Activated CD4-positive, alpha-beta T cell treated with anti-CD3 and anti-CD28 coated beads for 1 hour (primary cell): Measurements from ENCODE around the gene FGF14.
"Not testable (repeated sequence)": the region's sequence is repeated elsewhere in the genome, so short reads cannot be mapped to it uniquely, and the experiment has no call there.

Source experiments
- DNase-seq: peaks from one replicate; pipeline ENCODE4 v3.0.0-alpha.2; 2020

Gene FGF14

GRCh38 chr13:102117175-102117831 lies 284.5 kb downstream of the FGF14 start:
- DNase-seq, result no peak

DNA sequence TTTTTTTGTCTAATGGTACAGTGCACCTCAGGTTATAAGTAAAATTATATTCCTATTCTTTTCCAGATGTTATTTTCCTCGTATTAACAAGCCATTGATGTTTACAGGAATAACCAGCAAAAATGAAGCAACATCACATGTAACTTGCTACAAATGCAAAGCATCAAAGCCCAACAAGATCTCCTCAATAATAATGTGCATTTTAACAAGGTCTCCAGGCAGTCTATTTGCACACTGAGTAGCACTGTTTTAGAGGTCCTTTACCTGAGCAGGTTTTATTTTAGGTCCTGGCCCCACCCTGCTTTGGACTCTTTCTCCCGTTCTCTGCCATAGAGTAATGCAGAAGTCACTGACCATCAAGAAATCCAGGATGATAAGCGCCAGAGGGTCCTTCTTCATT lies 298.4 kb downstream of the FGF14 start:
- no peak for DNase-seq

DNA sequence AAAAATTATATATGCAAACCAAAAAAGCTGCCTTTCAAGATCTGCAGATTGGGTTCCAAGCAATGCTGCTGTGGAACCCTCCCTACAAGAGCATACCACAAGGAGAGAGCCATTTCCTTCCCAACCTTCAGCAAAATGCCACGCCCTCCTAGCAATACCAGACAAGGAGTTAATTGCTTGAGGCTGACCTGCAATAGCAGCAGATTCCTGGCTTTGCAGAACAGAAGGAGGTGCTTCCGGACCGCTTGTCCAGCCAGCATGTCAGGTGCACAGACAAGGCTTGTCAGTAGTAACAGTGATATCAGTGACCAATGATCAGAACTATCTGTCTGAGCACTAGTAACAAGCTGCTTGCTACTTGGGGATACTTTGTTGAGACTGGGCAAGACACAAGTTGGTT lies 301.6 kb downstream of the FGF14 start:
- DNase-seq, result no peak

GRCh38 chr13:102097708-102098107 lies 304.1 kb downstream of the FGF14 start:
- DNase-seq, result no peak

- not testable (repeated sequence) for DNase-seq
These were observed 308.6 kb downstream of the FGF14 start for GRCh38 chr13:102093288-102093687.

DNA sequence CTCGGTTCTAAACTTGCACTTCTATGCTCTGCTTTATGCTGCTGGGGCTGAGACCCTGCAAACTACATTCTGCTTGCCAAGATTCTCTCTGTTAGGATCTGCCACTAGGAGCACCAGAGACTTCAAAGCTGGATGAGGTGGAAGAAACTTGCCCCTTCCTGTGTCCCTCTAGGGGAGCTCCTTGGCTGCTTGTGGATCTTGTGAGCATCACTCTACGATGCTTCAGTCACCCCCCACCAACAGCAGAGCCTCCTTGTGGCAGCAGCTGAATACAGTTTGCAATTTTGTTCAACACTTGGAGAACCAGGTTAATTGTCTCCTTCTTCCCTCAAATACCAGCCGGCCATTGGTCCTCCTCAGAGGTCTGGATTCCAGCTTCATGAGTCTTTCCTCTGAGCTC lies 310.6 kb downstream of the FGF14 start:
- DNase-seq, result no peak

GRCh38 chr13:102090532-102090931 lies 311.3 kb downstream of the FGF14 start:
- no peak for DNase-seq

GRCh38 chr13:102089722-102090121 lies 312.1 kb downstream of the FGF14 start:
- DNase-seq, result no peak

DNA sequence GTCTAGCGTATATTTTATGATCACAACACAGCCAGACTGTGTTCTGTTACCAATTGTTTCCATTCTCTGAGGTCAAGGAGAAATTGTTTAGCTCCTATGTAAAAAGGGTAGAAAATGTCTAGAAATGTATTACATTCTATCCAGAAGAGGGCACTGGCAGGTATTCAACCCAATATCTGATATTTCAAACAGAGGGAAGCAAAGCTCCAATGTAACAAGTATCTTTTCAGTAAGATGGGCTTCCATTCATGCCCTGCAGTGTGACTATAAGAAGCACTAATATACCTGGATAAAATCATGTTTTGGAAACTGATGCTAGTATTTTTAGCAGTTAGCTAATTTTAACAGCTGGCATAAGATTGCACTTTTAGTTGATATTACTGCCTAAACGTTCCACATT lies 312.7 kb downstream of the FGF14 start:
- no peak for DNase-seq

DNA sequence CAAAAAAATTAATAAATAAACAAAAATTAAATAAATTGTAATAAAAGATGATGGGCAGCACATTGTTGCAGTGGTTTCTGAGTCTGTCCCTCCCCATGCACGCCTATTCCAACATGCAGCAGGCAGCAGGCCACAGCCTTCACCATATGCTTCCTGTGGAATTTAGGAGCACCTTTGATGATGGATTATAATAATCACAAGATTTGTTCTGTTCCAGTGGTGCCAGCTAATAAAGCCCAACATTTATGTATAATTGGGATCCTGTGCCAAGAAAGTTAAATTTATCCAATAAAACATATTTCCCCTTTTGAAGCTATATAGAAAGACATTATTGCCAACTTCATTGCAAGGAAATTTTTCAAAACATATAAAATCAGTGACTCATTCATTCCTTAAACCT lies 328.6 kb downstream of the FGF14 start:
- no peak for DNase-seq

DNA sequence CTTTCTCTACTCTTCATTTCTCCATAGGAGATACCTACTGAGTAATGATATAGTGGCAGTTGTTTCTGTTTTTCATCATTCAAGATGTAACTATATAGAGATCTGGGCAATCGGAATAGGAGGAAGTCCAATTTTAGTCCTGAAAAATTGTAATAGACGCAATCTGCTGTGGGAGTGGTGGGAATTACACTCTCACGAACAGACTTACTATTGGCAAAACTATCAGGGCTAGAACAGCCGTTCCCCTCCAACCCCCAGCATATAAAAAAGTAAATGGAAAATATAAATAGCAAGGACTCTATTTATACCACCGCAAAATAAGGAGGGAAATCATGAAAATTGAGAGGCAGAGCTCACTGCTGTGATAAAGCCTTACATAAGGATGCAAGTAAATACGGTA lies 330.1 kb downstream of the FGF14 start:
- DNase-seq, result no peak

GRCh38 chr13:102068323-102068722 lies 333.5 kb downstream of the FGF14 start:
- not testable (repeated sequence) for DNase-seq

- DNase-seq, result no peak
These were observed 346.6 kb downstream of the FGF14 start for GRCh38 chr13:102055090-102055779.

- no peak for DNase-seq
These were observed 352.0 kb downstream of the FGF14 start for GRCh38 chr13:102049853-102050252.

DNA sequence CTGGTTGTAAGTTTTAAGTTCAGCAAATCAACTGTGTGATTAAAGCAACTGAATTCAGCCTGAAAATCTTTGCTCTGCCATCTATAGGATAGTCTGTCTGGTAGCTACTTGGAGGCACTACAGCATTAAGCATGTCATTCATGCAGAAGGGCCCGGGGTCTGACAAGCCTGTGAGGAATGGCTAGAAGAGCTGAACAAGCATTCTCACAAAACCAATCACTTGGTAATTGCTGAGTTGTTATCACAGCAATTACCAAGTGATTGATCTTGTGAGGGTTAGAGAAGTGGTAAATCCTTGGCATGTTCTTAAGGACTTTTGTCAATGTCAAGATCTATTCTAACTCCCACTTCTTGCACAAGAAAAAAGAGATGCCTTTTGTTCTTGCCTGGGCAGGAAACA lies 356.1 kb downstream of the FGF14 start:
- DNase-seq, result no peak

DNA sequence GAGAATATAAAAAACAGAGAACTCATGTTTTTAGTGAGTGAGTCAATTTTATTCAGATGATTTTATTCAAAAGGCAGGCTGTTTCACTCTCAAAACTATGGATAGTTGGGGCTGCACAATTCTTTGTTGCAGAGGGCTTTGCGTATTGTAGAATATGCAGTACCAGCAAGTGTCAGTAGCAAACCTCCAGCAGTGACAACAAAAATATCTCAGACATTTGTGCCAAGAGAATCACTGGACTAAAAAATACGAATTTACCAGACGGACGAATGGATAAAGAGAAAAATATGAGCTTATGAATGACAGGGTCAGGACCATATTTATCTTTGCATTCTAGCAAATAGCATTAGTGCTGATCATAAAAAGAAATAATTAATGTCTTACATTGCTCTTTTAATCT lies 359.1 kb downstream of the FGF14 start:
- DNase-seq, result no peak

DNA sequence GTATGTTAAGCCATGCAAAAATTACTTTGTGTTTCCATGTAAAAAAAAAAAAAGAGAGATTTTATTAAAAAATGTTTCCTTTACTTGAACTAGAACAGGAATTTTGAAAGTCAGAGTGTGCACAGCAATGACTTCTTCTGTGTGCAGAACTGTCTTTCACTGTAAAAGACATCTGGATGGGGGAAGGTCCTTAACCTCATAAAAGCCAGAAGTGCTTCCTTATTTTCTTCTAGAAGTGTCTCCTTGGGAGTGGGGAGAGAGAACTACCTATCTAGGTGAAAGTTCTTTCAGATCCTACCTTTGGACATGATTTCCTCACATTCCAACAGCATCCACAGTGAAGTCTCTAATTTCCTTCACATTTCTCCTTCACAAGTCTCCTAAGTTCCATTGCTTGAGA lies 360.3 kb downstream of the FGF14 start:
- DNase-seq, result no peak

GRCh38 chr13:102040812-102041211 lies 361.0 kb downstream of the FGF14 start:
- no peak for DNase-seq

DNA sequence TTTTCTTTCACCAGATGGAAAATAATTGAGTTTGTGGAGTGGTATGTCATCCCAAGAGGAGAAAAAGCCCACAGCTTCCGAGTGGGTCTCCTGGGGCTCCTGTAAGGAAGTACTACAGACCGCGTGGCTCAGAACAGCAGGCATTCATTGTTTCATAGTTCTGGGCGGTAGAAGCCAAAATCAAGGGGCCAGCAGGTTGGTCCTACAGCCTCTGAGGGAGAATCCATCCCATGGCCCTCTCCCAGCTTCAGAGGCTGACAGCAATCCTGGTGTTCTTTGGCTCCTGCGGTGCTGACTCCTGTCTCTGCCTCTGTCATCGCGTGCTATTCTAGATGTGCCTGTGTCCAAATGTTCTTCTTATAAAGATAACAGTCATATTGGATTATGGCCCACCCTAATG lies 362.6 kb downstream of the FGF14 start:
- no peak for DNase-seq

DNA sequence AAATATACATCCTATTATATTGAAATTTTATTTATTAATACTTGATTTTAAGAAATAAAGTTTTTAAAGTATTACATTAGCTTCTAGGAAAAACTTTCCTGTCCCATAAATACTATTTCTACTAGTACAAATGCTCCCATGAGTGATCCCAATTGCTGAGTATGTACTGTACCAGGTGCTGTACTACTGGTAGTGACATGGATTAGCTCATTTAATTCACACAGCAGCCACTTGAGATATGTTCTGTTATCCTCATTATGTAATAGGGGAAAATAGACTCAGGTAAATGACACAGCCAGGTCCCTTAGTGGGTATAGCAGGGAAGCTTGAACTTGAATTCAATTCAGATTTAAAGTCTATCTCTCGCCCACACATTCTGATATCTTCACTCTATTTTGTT lies 363.1 kb downstream of the FGF14 start:
- no peak for DNase-seq

GRCh38 chr13:102035969-102036368 lies 365.9 kb downstream of the FGF14 start:
- no peak for DNase-seq

DNA sequence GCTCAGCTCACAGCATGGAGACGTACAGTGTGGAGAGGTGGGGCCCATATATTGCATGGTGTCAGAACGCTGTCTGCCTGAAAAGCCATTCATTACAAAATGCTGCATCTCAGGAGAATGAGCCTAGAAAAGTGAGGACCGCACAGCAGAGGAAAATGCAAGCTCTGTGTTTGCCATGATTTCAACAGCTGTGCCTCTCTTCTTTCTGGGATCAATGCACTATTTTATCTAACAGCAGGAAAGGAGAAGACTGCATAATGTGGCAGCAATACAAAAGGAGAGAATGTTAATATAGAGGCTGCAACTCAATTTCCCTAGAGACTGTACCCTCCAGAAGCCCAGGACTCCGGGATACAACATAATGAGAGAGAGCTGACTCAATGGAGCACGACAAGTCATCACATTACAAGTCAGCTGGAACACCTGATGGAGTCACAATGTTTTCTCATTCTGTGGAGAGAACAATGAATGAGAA lies 368.0 kb downstream of the FGF14 start:
- no peak for DNase-seq

DNA sequence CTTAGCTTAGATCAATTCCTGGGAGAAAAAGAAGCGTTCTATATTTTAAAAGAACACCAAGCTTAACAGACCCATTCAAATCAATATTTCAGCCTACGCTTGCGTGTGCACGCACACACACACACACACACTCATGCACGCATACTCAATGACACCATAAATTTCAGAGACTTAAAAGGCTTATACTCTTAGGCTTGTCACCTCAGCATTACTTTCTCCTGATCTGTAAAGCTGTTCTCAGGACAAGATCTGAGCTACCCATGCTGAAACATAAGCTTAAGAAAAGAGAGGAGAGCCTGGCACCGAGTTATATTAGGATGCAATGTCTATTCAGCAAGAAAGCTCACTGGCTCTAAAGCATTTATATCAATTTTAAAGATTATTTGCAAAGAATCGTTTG lies 368.5 kb downstream of the FGF14 start:
- DNase-seq, result no peak

- DNase-seq, result no peak
These were observed 373.0 kb downstream of the FGF14 start for GRCh38 chr13:102028868-102029267.

- DNase-seq, result no peak
These were observed 373.6 kb downstream of the FGF14 start for GRCh38 chr13:102028206-102028605.
